Panc1 (cell line): ENCODE results near the gene COL27A1. TPM values are rescaled to one million over a fixed set of nuclear protein-coding genes. Genes with fewer than 3 reads are reported as not detected.

Experiments used
- ATAC-seq: fragments of 200-7000 bp; cut with Tn5 transposase; 2 replicates; pipeline ENCODE4 v1.9.1; 2020; ENCODE audit warnings: mild to moderate bottlenecking, moderate library complexity
- BruUV-seq: library from RNA; stranded (reverse); fragments of 400-500 nt; replicated peaks from 2 replicates; lab custom pipeline; 2021; lab: Mats Ljungman, UMichigan
- CTCF ChIA-PET: fragments of 300-600 bp; sonication (Branson Sonifier 250); formaldehyde crosslinking; loops from one replicate; lab custom pipeline; 2022; ENCODE audit warnings: antibody characterized with exemption; lab: Charles Lee
- POLR2A ChIA-PET: fragments of 300-600 bp; sonication (Branson Sonifier 250); formaldehyde crosslinking; loops from one replicate; lab custom pipeline; 2022; ENCODE audit warnings: antibody characterized with exemption; lab: Charles Lee
- DNase-seq: peaks from one replicate; pipeline ENCODE4 v3.0.0-alpha.2; 2010; ENCODE audit warnings: low read depth, low spot score
- H3K27ac ChIP-seq: 2 replicates; pipeline ENCODE4 v1.5.1; 2011; ENCODE audit warnings: mild to moderate bottlenecking, low read length, inconsistent platforms
- H3K27me3 ChIP-seq: fragments of 200-500 bp; sonication (Bioruptor generic); 2 replicates; pipeline ENCODE4 v1.6.0; 2014; ENCODE audit warnings: low read length, inconsistent platforms; ENCODE audit not compliant: control insufficient read depth, insufficient read depth
- H3K36me3 ChIP-seq: fragments of 200-500 bp; sonication (Bioruptor generic); 2 replicates; pipeline ENCODE4 v1.5.1; 2014; ENCODE audit warnings: inconsistent platforms, mild to moderate bottlenecking, low read length, moderate library complexity; ENCODE audit not compliant: control insufficient read depth, insufficient read depth
- H3K4me1 ChIP-seq: 2 replicates; pipeline ENCODE4 v1.5.1; 2011; ENCODE audit warnings: inconsistent platforms, mild to moderate bottlenecking, low read length, moderate library complexity; ENCODE audit not compliant: control insufficient read depth, insufficient read depth
- H3K4me3 ChIP-seq, 2 experiments: 2 replicates each; pipeline ENCODE4 v1.5.1; 2011 to 2012; ENCODE audit warnings: low read depth in 2 of 2, low read length in 2 of 2, mild to moderate bottlenecking in 2 of 2, inconsistent platforms in 1 of 2, moderate library complexity in 1 of 2
- H3K9me3 ChIP-seq: fragments of 200-500 bp; sonication (Bioruptor generic); 2 replicates; pipeline ENCODE4 v1.5.1; 2014; ENCODE audit warnings: low read depth, mild to moderate bottlenecking, inconsistent platforms, low read length, moderate library complexity; ENCODE audit not compliant: control insufficient read depth, insufficient read depth
- POLR2AphosphoS5 ChIP-seq: IDR thresholded peaks from 2 replicates; pipeline ENCODE4 v1.6.1; 2012; ENCODE audit warnings: mild to moderate bottlenecking, low read depth, low read length, moderate library complexity
- SIN3A ChIP-seq: IDR thresholded peaks from 2 replicates; pipeline ENCODE4 v1.6.1; 2012; ENCODE audit warnings: low read depth, mild to moderate bottlenecking, low read length, moderate library complexity, borderline replicate concordance; ENCODE audit not compliant: insufficient read depth
- TCF7L2 ChIP-seq: IDR thresholded peaks from 2 replicates; pipeline ENCODE4 v1.6.1; 2011; ENCODE audit warnings: mild to moderate bottlenecking, low read depth, low read length, inconsistent platforms
- in situ Hi-C: cut with HindIII; loops from 2 replicates; pipeline ENCODE4 v1.10.0; 2016; ENCODE audit warnings: low sequenced_read_pairs, low pct_unique_long_range_greater_than_20kb
- intact Hi-C: fragments of 100-400 bp; cut with micrococcal nuclease; formaldehyde crosslinking; loops from one replicate; pipeline ENCODE4 v1.10.0; 2022; ENCODE audit not compliant: unreplicated experiment
- total RNA-seq: library from RNA; stranded (reverse); gene quantifications from one replicate; pipeline ENCODE4 v1.2.1, GENCODE V29; 2021; ENCODE audit not compliant: unreplicated experiment
- TF ChIP-seq, protein P1 (sequence below), 2 experiments: IDR thresholded peaks; 2 replicates each; pipeline ENCODE4 v1.6.1; 2011 to 2012; ENCODE audit warnings: low read depth in 2 of 2, control low read depth in 1 of 2, low read length in 1 of 2, mild to moderate bottlenecking in 1 of 2, moderate library complexity in 1 of 2; ENCODE audit not compliant: insufficient read depth in 1 of 2
- TF ChIP-seq, protein P2 (sequence below): fragments of 450-650 bp; IDR thresholded peaks from 2 replicates; pipeline ENCODE4 v1.5.1; 2017; ENCODE audit warnings: mild to moderate bottlenecking

Gene COL27A1
- total RNA-seq, 1 experiment from 2014 or later: 5.1 TPM

DNA sequence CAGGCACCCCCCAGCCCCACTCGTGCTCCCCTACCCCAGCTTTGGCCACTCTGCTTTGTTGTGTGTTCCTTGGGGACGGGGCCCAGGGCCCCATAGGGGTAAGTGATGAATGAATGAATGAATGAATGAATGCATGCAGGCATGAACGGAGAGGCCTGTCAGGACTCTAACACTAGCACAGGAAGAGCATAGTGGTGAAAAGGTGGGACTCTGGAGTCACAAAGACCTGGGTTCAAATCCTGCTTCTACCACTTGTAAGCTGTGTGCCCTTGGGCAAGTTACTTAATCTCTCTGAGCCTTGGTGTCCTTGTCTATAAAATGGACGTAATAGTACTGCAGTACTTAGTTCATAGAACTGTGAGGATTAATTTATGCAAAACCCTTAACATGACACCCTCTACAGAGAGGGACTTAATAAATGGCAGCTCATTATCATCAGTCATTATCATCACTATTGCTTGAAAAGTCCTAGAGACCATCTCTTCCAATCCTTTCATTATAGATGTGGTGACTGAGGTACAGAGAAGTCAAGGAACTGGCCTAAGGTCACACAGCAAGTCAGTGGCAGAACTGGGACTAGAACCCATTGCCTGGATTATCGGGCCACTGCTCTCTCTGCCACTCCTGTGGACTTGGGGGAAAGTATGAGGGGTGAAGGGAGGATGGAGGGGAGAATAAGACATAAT is 187.6 kb downstream of the COL27A1 start:
- Histone ChIP-seq H3K9me3 (no peaks in the 10 kb centered on the region), H3K4me3 (no peak overlapping the region), H3K4me1 (no peaks in the 10 kb centered on the region), H3K27ac (no peak overlapping the region), H3K36me3 (no peaks in the 10 kb centered on the region), H3K27me3 (no peaks in the 10 kb centered on the region)
- TF ChIP-seq, protein P1, sequence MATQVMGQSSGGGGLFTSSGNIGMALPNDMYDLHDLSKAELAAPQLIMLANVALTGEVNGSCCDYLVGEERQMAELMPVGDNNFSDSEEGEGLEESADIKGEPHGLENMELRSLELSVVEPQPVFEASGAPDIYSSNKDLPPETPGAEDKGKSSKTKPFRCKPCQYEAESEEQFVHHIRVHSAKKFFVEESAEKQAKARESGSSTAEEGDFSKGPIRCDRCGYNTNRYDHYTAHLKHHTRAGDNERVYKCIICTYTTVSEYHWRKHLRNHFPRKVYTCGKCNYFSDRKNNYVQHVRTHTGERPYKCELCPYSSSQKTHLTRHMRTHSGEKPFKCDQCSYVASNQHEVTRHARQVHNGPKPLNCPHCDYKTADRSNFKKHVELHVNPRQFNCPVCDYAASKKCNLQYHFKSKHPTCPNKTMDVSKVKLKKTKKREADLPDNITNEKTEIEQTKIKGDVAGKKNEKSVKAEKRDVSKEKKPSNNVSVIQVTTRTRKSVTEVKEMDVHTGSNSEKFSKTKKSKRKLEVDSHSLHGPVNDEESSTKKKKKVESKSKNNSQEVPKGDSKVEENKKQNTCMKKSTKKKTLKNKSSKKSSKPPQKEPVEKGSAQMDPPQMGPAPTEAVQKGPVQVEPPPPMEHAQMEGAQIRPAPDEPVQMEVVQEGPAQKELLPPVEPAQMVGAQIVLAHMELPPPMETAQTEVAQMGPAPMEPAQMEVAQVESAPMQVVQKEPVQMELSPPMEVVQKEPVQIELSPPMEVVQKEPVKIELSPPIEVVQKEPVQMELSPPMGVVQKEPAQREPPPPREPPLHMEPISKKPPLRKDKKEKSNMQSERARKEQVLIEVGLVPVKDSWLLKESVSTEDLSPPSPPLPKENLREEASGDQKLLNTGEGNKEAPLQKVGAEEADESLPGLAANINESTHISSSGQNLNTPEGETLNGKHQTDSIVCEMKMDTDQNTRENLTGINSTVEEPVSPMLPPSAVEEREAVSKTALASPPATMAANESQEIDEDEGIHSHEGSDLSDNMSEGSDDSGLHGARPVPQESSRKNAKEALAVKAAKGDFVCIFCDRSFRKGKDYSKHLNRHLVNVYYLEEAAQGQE (IDR thresholded peaks at IDR 0.05; ENCODE audit: insufficient read depth in 1 of 2, low read depth in 2 of 2, low read length in 1 of 2): no peak
- TF ChIP-seq, protein P2, sequence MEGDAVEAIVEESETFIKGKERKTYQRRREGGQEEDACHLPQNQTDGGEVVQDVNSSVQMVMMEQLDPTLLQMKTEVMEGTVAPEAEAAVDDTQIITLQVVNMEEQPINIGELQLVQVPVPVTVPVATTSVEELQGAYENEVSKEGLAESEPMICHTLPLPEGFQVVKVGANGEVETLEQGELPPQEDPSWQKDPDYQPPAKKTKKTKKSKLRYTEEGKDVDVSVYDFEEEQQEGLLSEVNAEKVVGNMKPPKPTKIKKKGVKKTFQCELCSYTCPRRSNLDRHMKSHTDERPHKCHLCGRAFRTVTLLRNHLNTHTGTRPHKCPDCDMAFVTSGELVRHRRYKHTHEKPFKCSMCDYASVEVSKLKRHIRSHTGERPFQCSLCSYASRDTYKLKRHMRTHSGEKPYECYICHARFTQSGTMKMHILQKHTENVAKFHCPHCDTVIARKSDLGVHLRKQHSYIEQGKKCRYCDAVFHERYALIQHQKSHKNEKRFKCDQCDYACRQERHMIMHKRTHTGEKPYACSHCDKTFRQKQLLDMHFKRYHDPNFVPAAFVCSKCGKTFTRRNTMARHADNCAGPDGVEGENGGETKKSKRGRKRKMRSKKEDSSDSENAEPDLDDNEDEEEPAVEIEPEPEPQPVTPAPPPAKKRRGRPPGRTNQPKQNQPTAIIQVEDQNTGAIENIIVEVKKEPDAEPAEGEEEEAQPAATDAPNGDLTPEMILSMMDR: no peak
- CTCF ChIA-PET: no interaction called here
- BruUV-seq: no TSS peak
- intact Hi-C loops (no loop called here), in situ Hi-C loops (no loop called here)
- POLR2A ChIA-PET: no interaction called here
- DNase-seq (no peak), ATAC-seq (no peak)

DNA sequence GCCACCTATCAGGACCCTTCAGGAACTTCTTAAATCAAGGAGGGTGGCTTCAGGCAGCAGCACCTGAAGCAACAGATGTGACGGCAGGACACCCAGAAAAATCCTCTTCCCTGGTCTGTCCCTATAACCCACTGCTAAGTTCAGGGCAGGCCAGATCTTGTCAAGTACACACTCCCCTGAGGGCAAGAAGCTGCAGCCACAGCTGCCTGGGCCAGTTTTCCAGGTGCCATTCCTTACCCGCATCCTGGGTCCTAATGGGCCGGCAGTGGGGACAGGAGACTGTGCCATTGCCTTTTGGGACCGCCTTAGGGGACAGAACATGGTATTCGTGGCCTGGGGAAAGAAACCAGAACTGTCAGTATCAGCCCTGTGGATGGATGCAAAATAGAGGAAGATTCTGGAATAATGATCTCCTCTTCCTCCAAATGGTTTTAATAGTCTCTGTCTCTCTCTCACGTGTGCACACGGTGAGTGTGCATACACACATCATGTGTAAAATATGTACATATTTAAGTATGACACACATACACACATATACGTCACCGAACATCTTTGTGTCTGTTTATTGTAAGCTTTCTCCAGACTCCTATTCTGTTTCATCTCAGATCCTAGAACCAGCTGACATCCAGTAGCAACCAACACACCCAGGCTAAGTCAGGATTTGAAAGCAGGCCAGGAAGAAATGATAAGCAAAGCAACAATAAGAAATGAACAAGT is 188.3 kb downstream of the COL27A1 start:
- CTCF ChIA-PET: no interaction called here
- no peaks in the 10 kb centered on the region for H3K4me1 ChIP-seq
- no peak for DNase-seq
- H3K4me3 ChIP-seq: no peak overlapping the region
- ATAC-seq: no peak
- in situ Hi-C loops: no loop called here
- intact Hi-C loops: no loop called here
- no peaks in the 10 kb centered on the region for H3K9me3 ChIP-seq
- H3K36me3 ChIP-seq: no peaks in the 10 kb centered on the region
- TF ChIP-seq, protein P2: no peak
- TF ChIP-seq SIN3A: no peak
- TF ChIP-seq, protein P1 (IDR thresholded peaks at IDR 0.05; ENCODE audit: insufficient read depth in 1 of 2, low read depth in 2 of 2, low read length in 1 of 2): no peak
- no peak for TF ChIP-seq TCF7L2
- no peak for TF ChIP-seq POLR2AphosphoS5
- BruUV-seq: no TSS peak
- H3K27me3 ChIP-seq: no peaks in the 10 kb centered on the region
- POLR2A ChIA-PET: interaction anchor here (0.6 kb wide), 1 partner anchor 196 kb away, joined by 5 read pairs; no protein-coding TSS in a partner anchor
- H3K27ac ChIP-seq: no peak overlapping the region
